ENCODE data around the gene C4BPA. TPM values are rescaled to one million over a fixed set of nuclear protein-coding genes. Genes with fewer than 3 reads are reported as not detected.

C4BPA gene
- total RNA-seq, 1 experiment from 2014 or later: 10.6 TPM

GRCh38 chr1:207101720-207102119 lies 2.3 kb upstream of the C4BPA start:
- no TSS peak for BruUV-seq (replicated peaks)
- H3K27ac Mint-ChIP-seq (ENCODE audit: unreplicated experiment): no peak overlapping the region
- peaks cover 38% of the 10 kb centered on the region for H3K36me3 Mint-ChIP-seq (ENCODE audit: insufficient read depth, unreplicated experiment)
- TF ChIP-seq, protein P1, sequence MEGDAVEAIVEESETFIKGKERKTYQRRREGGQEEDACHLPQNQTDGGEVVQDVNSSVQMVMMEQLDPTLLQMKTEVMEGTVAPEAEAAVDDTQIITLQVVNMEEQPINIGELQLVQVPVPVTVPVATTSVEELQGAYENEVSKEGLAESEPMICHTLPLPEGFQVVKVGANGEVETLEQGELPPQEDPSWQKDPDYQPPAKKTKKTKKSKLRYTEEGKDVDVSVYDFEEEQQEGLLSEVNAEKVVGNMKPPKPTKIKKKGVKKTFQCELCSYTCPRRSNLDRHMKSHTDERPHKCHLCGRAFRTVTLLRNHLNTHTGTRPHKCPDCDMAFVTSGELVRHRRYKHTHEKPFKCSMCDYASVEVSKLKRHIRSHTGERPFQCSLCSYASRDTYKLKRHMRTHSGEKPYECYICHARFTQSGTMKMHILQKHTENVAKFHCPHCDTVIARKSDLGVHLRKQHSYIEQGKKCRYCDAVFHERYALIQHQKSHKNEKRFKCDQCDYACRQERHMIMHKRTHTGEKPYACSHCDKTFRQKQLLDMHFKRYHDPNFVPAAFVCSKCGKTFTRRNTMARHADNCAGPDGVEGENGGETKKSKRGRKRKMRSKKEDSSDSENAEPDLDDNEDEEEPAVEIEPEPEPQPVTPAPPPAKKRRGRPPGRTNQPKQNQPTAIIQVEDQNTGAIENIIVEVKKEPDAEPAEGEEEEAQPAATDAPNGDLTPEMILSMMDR (IDR thresholded peaks at IDR 0.05; ENCODE audit: insufficient read depth in 1 of 2, low read depth in 1 of 2, low read length in 1 of 2, severe bottlenecking in 1 of 2, unreplicated experiment in 1 of 2): no peak
- Histone ChIP-seq H3K27me3 (replicated peaks; ENCODE audit: control insufficient read depth, insufficient read depth, low read length) (no peaks in the 10 kb centered on the region), H3K4me1 (peaks cover 27% of the 10 kb centered on the region), H3K4me3 (ENCODE audit: low read depth, low read length) (no peak overlapping the region), H3K9me3 (peaks cover 27% of the 10 kb centered on the region), H3K36me3 (ENCODE audit: control insufficient read depth, insufficient read depth, low read length) (peaks cover 1% of the 10 kb centered on the region)
- H3K27me3 Mint-ChIP-seq (ENCODE audit: insufficient read depth, unreplicated experiment): no peaks in the 10 kb centered on the region
- H3K4me1 Mint-ChIP-seq (ENCODE audit: low read depth, unreplicated experiment): peaks cover 25% of the 10 kb centered on the region
- ChIA-PET POLR2A (no interaction called here), CTCF (no interaction called here)
- H3K9me3 Mint-ChIP-seq (ENCODE audit: unreplicated experiment): peaks cover 30% of the 10 kb centered on the region
- intact Hi-C loops (cut with micrococcal nuclease; ENCODE audit: unreplicated experiment): loop anchor here (2.0 kb wide), 1 partner anchor 13 kb away; the partner anchor contains the start of gene C4BPB
- DNase-seq: no peak
- H3K4me3 Mint-ChIP-seq (ENCODE audit: unreplicated experiment): no peak overlapping the region

DNA sequence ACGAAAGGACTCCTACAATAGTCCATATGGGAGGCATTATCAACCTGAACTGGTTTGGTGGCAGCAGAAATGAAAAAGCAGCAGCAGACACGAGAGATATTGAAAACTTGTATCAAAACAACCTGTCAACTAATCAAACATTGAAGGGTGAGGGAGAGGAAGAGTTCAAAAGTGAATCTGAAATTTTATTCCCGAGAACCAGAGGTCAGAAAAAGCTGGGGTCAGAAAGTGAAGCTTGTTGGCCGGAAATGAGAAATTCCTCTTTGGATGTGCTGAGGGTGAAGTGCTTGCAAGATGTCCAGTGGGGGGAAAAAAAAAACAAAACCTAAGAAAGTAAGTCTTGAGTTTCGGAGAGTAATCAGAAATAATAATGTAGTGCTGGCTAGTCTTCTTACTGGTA lies 1.9 kb upstream of the C4BPA start:
- H3K4me1 Mint-ChIP-seq (ENCODE audit: low read depth, unreplicated experiment): peaks cover 25% of the 10 kb centered on the region
- no peak for DNase-seq
- Histone ChIP-seq H3K4me3 (ENCODE audit: low read depth, low read length) (no peak overlapping the region), H3K36me3 (ENCODE audit: control insufficient read depth, insufficient read depth, low read length) (no peaks in the 10 kb centered on the region; the same call in none of the 2 replicates), H3K9me3 (peaks cover 22% of the 10 kb centered on the region), H3K4me1 (peaks cover 27% of the 10 kb centered on the region), H3K27me3 (replicated peaks; ENCODE audit: control insufficient read depth, insufficient read depth, low read length) (no peaks in the 10 kb centered on the region)
- peak overlapping the region; percentile 34 for H3K27ac Mint-ChIP-seq (ENCODE audit: unreplicated experiment)
- intact Hi-C loops (cut with micrococcal nuclease; ENCODE audit: unreplicated experiment): loop anchor here (2.0 kb wide), 1 partner anchor 13 kb away; the partner anchor contains the start of gene C4BPB
- ChIA-PET POLR2A (no interaction called here), CTCF (no interaction called here)
- peaks cover 34% of the 10 kb centered on the region for H3K36me3 Mint-ChIP-seq (ENCODE audit: insufficient read depth, unreplicated experiment)
- no peaks in the 10 kb centered on the region for H3K27me3 Mint-ChIP-seq (ENCODE audit: insufficient read depth, unreplicated experiment)
- peaks cover 30% of the 10 kb centered on the region for H3K9me3 Mint-ChIP-seq (ENCODE audit: unreplicated experiment)
- no peak overlapping the region for H3K4me3 Mint-ChIP-seq (ENCODE audit: unreplicated experiment)
- TF ChIP-seq, protein P1 (IDR thresholded peaks at IDR 0.05; ENCODE audit: insufficient read depth in 1 of 2, low read depth in 1 of 2, low read length in 1 of 2, severe bottlenecking in 1 of 2, unreplicated experiment in 1 of 2): no peak
- no TSS peak for BruUV-seq (replicated peaks)

DNA sequence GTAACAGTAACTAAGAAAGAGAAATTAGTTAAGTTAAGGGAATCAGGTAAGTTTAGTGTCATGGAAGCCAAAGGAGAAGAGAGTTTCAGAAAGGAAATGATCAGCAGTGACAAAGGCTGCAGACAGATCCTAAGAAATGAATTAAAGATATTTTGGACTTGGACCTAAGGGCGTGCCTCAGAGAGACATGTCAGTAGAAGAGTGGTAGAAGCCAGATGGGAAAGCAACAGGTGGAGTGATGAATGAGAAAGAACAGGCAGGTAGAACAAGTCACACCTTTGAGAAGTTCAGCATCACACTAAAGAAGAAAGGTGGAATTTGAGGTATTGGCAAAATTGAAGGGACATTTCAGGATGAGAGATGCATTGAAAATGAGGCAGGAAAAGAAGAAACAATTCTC lies 1.4 kb upstream of the C4BPA start:
- intact Hi-C loops (cut with micrococcal nuclease; ENCODE audit: unreplicated experiment): loop anchor here (2.0 kb wide), 1 partner anchor 14 kb away; the partner anchor contains the start of gene C4BPB
- CTCF ChIA-PET: no interaction called here
- POLR2A ChIA-PET: no interaction called here

More for the DNA sequence above, 1.4 kb upstream of the C4BPA start:
- TF ChIP-seq, protein P1 (IDR thresholded peaks at IDR 0.05; ENCODE audit: insufficient read depth in 1 of 2, low read depth in 1 of 2, low read length in 1 of 2, severe bottlenecking in 1 of 2, unreplicated experiment in 1 of 2): no peak
- no peak for DNase-seq
- H3K36me3 ChIP-seq (ENCODE audit: control insufficient read depth, insufficient read depth, low read length): no peaks in the 10 kb centered on the region; the same call in 1 of the 2 replicates
- H3K36me3 Mint-ChIP-seq (ENCODE audit: insufficient read depth, unreplicated experiment): peaks cover 29% of the 10 kb centered on the region
- no peak overlapping the region for H3K4me3 ChIP-seq (ENCODE audit: low read depth, low read length)
- peaks cover 27% of the 10 kb centered on the region for H3K4me1 ChIP-seq
- H3K27me3 ChIP-seq (replicated peaks; ENCODE audit: control insufficient read depth, insufficient read depth, low read length): no peaks in the 10 kb centered on the region
- H3K9me3 ChIP-seq: peaks cover 20% of the 10 kb centered on the region
- H3K27ac Mint-ChIP-seq (ENCODE audit: unreplicated experiment): peak overlapping the region; percentile 34
- peaks cover 30% of the 10 kb centered on the region for H3K9me3 Mint-ChIP-seq (ENCODE audit: unreplicated experiment)
- no peak overlapping the region for H3K4me3 Mint-ChIP-seq (ENCODE audit: unreplicated experiment)
- peaks cover 27% of the 10 kb centered on the region for H3K4me1 Mint-ChIP-seq (ENCODE audit: low read depth, unreplicated experiment)
- BruUV-seq (replicated peaks): no TSS peak
- H3K27me3 Mint-ChIP-seq (ENCODE audit: insufficient read depth, unreplicated experiment): no peaks in the 10 kb centered on the region
